ENCODE measurements around the gene POFUT1. TPM values are rescaled to one million over a fixed set of nuclear protein-coding genes. Genes with fewer than 3 reads are reported as not detected.

The POFUT1 gene
- total and polyA plus RNA-seq, 9 of the 15 experiments (the other 6 are each of a cell fraction or from before 2014, with no cell fraction given): 3.5 to 44.7 (median 23.5) TPM

DNA sequence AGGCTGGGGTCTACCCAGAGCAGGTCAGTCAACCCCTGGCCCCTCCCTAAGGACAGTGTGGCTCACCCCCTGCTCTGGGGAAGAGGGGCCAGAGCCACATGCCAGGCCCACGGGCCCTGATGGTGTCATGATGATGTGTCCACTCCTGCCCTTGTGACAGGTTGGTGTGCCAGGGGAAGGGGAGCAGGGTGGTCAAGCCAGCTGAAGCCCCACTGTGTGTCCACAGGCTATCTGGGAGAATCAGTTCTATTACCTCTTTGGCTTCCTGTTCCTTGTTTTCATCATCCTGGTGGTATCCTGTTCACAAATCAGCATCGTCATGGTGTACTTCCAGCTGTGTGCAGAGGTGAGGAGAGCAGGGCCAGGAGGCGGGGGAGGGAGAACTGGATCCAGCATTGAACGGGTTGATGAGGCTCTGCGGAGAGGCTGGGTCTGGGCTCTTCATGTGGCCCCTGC, 47.9 kb upstream of the POFUT1 start (continued):
- TF ChIP-seq PHF21A (IDR thresholded peaks at IDR 0.05; ENCODE audit: borderline replicate concordance, low read depth) (no peak), CEBPG (CRISPR knock-in tag; IDR thresholded peaks at IDR 0.05) (peak; percentile 75), CEBPG (tag; conservative IDR thresholded peaks at IDR 0.05 in 1 of 2, IDR thresholded peaks at IDR 0.05 in 1 of 2) (peak in 1 of 2 experiments; percentile 64; a peak in 2 of 4 replicates), SMARCE1 (IDR thresholded peaks at IDR 0.05) (peak; percentile 77), FOXK2 (conservative IDR thresholded peaks at IDR 0.05 in 1 of 2, IDR thresholded peaks at IDR 0.05 in 1 of 2; ENCODE audit: low read depth in 2 of 2) (peak; percentile 85 to 86), MAFF (IDR thresholded peaks at IDR 0.05; ENCODE audit: low read length) (peak; percentile 79), GTF2A2 (tag; IDR thresholded peaks at IDR 0.05) (peak; percentile 53; the same call in 1 of the 2 replicates), TAF9B (IDR thresholded peaks at IDR 0.05; ENCODE audit: partially characterized antibody) (peak; percentile 91), CBX1 (IDR thresholded peaks at IDR 0.05; ENCODE audit: low read depth) (0 out of 2 replicates have a peak, but pooled peaks have one; percentile 24), LEF1 (IDR thresholded peaks at IDR 0.05) (peak; percentile 82), EWSR1 (IDR thresholded peaks at IDR 0.05; ENCODE audit: borderline replicate concordance, low read depth, partially characterized antibody) (no peak), ZNF766 (CRISPR knock-in tag; conservative IDR thresholded peaks at IDR 0.05) (peak; percentile 78; the same call in 1 of the 2 replicates), ZNF175 (CRISPR knock-in tag; IDR thresholded peaks at IDR 0.05; ENCODE audit: low read depth) (peak; percentile 83), TEAD1 (CRISPR knock-in tag; IDR thresholded peaks at IDR 0.05) (peak in 1 of 2 experiments; percentile 19; a peak in 2 of 4 replicates), DPF2 (IDR thresholded peaks at IDR 0.05) (peak; percentile 91), RCOR1 (IDR thresholded peaks at IDR 0.05; ENCODE audit: borderline replicate concordance in 1 of 2, low read depth in 2 of 2, low read length in 2 of 2) (peak; percentile 20 to 92; a peak in 3 of 4 replicates), HMG20A (CRISPR knock-in tag; conservative IDR thresholded peaks at IDR 0.05) (no peak), ELF1 (tag; IDR thresholded peaks at IDR 0.05) (peak; percentile 87), LARP7 (IDR thresholded peaks at IDR 0.05) (no peak), NR4A1 (CRISPR knock-in tag; IDR thresholded peaks at IDR 0.05) (no peak), NR4A1 (tag; IDR thresholded peaks at IDR 0.05) (peak; percentile 94), NFATC3 (IDR thresholded peaks at IDR 0.05) (no peak), ZEB2 (IDR thresholded peaks at IDR 0.05) (peak; percentile 27; the same call in 1 of the 2 replicates), NR2F6 (CRISPR knock-in tag; IDR thresholded peaks at IDR 0.05) (no peak)
- TF ChIP-seq, protein P1, sequence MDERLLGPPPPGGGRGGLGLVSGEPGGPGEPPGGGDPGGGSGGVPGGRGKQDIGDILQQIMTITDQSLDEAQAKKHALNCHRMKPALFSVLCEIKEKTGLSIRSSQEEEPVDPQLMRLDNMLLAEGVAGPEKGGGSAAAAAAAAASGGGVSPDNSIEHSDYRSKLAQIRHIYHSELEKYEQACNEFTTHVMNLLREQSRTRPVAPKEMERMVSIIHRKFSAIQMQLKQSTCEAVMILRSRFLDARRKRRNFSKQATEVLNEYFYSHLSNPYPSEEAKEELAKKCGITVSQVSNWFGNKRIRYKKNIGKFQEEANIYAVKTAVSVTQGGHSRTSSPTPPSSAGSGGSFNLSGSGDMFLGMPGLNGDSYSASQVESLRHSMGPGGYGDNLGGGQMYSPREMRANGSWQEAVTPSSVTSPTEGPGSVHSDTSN (CRISPR knock-in tag; IDR thresholded peaks at IDR 0.05; ENCODE audit: low read depth): no peak
- TF ChIP-seq, protein P1 (tag; conservative IDR thresholded peaks at IDR 0.05; ENCODE audit: low read depth): 0 out of 2 replicates have a peak, but pooled peaks have one; percentile 4
- TF ChIP-seq, protein P2, sequence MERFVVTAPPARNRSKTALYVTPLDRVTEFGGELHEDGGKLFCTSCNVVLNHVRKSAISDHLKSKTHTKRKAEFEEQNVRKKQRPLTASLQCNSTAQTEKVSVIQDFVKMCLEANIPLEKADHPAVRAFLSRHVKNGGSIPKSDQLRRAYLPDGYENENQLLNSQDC (CRISPR knock-in tag; IDR thresholded peaks at IDR 0.05): no peak
- TF ChIP-seq, protein P3, sequence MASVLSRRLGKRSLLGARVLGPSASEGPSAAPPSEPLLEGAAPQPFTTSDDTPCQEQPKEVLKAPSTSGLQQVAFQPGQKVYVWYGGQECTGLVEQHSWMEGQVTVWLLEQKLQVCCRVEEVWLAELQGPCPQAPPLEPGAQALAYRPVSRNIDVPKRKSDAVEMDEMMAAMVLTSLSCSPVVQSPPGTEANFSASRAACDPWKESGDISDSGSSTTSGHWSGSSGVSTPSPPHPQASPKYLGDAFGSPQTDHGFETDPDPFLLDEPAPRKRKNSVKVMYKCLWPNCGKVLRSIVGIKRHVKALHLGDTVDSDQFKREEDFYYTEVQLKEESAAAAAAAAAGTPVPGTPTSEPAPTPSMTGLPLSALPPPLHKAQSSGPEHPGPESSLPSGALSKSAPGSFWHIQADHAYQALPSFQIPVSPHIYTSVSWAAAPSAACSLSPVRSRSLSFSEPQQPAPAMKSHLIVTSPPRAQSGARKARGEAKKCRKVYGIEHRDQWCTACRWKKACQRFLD (CRISPR knock-in tag; IDR thresholded peaks at IDR 0.05): no peak

Data from K562 (cell line).